ENCODE measurements around the gene PTPRN2. TPM values are rescaled to one million over a fixed set of nuclear protein-coding genes. Genes with fewer than 3 reads are reported as not detected.

Gene PTPRN2
- total RNA-seq, 1 donor from 2014 or later, result 11.4 TPM

- Mint-ChIP-seq H3K36me3 (ENCODE audit: insufficient read depth) (no peaks in the 10 kb centered on the region), H3K27me3 (peaks cover 2% of the 10 kb centered on the region), H3K4me3 (ENCODE audit: low read depth) (no peak overlapping the region), H3K4me1 (ENCODE audit: low read depth) (no peaks in the 10 kb centered on the region), H3K9me3 (ENCODE audit: low read depth) (peaks cover 8% of the 10 kb centered on the region), H3K27ac (no peak overlapping the region)
- TF ChIP-seq CTCF (IDR thresholded peaks at IDR 0.05; ENCODE audit: unreplicated experiment), result no peak
- no peak for DNase-seq (ENCODE audit: low spot score, unreplicated experiment)
Observed at GRCh38 chr7:157973971-157974677, 613.5 kb downstream of the PTPRN2 start.

GRCh38 chr7:157972914-157973313 lies 614.7 kb downstream of the PTPRN2 start:
- peaks cover 2% of the 10 kb centered on the region for H3K27me3 Mint-ChIP-seq
- H3K27ac Mint-ChIP-seq, result no peak overlapping the region
- no peak overlapping the region for H3K4me3 Mint-ChIP-seq (ENCODE audit: low read depth)
- no peak for TF ChIP-seq CTCF (IDR thresholded peaks at IDR 0.05; ENCODE audit: unreplicated experiment)
- DNase-seq (ENCODE audit: low spot score, unreplicated experiment), result no peak
- H3K9me3 Mint-ChIP-seq (ENCODE audit: low read depth), result peaks cover 8% of the 10 kb centered on the region
- no peaks in the 10 kb centered on the region for H3K36me3 Mint-ChIP-seq (ENCODE audit: insufficient read depth)
- H3K4me1 Mint-ChIP-seq (ENCODE audit: low read depth), result no peaks in the 10 kb centered on the region

GRCh38 chr7:157971501-157971900 lies 616.1 kb downstream of the PTPRN2 start:
- peaks cover 8% of the 10 kb centered on the region for H3K9me3 Mint-ChIP-seq (ENCODE audit: low read depth)
- TF ChIP-seq CTCF (IDR thresholded peaks at IDR 0.05; ENCODE audit: unreplicated experiment), result no peak
- H3K27ac Mint-ChIP-seq, result no peak overlapping the region
- H3K4me3 Mint-ChIP-seq (ENCODE audit: low read depth), result no peak overlapping the region
- H3K4me1 Mint-ChIP-seq (ENCODE audit: low read depth), result no peaks in the 10 kb centered on the region
- peaks cover 2% of the 10 kb centered on the region for H3K27me3 Mint-ChIP-seq
- no peaks in the 10 kb centered on the region for H3K36me3 Mint-ChIP-seq (ENCODE audit: insufficient read depth)
- DNase-seq (ENCODE audit: low spot score, unreplicated experiment), result no peak

- no peak overlapping the region for H3K27ac Mint-ChIP-seq
- DNase-seq (ENCODE audit: low spot score, unreplicated experiment), result no peak
- H3K36me3 Mint-ChIP-seq (ENCODE audit: insufficient read depth), result no peaks in the 10 kb centered on the region
- H3K4me3 Mint-ChIP-seq (ENCODE audit: low read depth), result no peak overlapping the region
- H3K27me3 Mint-ChIP-seq, result peaks cover 2% of the 10 kb centered on the region
- H3K9me3 Mint-ChIP-seq (ENCODE audit: low read depth), result peaks cover 8% of the 10 kb centered on the region
- H3K4me1 Mint-ChIP-seq (ENCODE audit: low read depth), result no peaks in the 10 kb centered on the region
- TF ChIP-seq CTCF (IDR thresholded peaks at IDR 0.05; ENCODE audit: unreplicated experiment), result no peak
Observed at GRCh38 chr7:157970744-157971143, 616.9 kb downstream of the PTPRN2 start.

GRCh38 chr7:157969995-157970394 lies 617.6 kb downstream of the PTPRN2 start:
- Mint-ChIP-seq H3K27ac (no peak overlapping the region), H3K9me3 (ENCODE audit: low read depth) (peaks cover 4% of the 10 kb centered on the region), H3K4me3 (ENCODE audit: low read depth) (no peak overlapping the region), H3K27me3 (peaks cover 2% of the 10 kb centered on the region), H3K4me1 (ENCODE audit: low read depth) (no peaks in the 10 kb centered on the region), H3K36me3 (ENCODE audit: insufficient read depth) (no peaks in the 10 kb centered on the region)
- DNase-seq (ENCODE audit: low spot score, unreplicated experiment), result no peak
- TF ChIP-seq CTCF (IDR thresholded peaks at IDR 0.05; ENCODE audit: unreplicated experiment), result no peak
